HEK293 (cell line): ENCODE results near the gene ETV3.

Experiments used
- CTCF ChIA-PET: fragments of 350-600 bp; formaldehyde crosslinking; extraction: SDS; loops from one replicate; lab custom pipeline; 2021; ENCODE audit warnings: antibody characterized with exemption; lab: Yijun Ruan, JAX
- POLR2A ChIA-PET: fragments of 300-600 bp; formaldehyde crosslinking; extraction: SDS; loops from one replicate; lab custom pipeline; 2020; ENCODE audit warnings: antibody characterized with exemption, inconsistent platforms; lab: Yijun Ruan, JAX
- H3K27ac ChIP-seq: fragments of 200-500 bp; sonication (Bioruptor generic); 2 replicates; pipeline ENCODE4 v1.5.1; 2014; ENCODE audit warnings: low read depth, low read length, control low read depth, inconsistent platforms; ENCODE audit errors: extremely low read depth
- H3K36me3 ChIP-seq, 2 experiments: fragments of 200-500 bp in 1 of 2; sonication (Bioruptor generic) in 1 of 2; 1 replicate in 1 of 2; 2 replicates in 1 of 2; pipeline ENCODE4 v1.5.1; 2014 to 2017; ENCODE audit warnings: inconsistent platforms in 2 of 2, low read length in 2 of 2; ENCODE audit not compliant: control insufficient read depth in 2 of 2, insufficient read depth in 1 of 2
- H3K4me1 ChIP-seq: fragments of 200-500 bp; sonication (Bioruptor generic); 2 replicates; pipeline ENCODE4 v1.5.1; 2014; ENCODE audit warnings: mild to moderate bottlenecking, low read length, inconsistent platforms; ENCODE audit not compliant: control insufficient read depth, insufficient read depth
- H3K4me3 ChIP-seq: 2 replicates; pipeline ENCODE4 v1.5.1; 2011; ENCODE audit warnings: low read depth, mild to moderate bottlenecking, control low read depth, low read length, moderate library complexity
- H3K9me3 ChIP-seq: fragments of 200-500 bp; sonication (Bioruptor generic); 2 replicates; pipeline ENCODE4 v1.5.1; 2014; ENCODE audit warnings: low read depth, low read length, inconsistent platforms; ENCODE audit not compliant: control insufficient read depth, insufficient read depth
- BCL11A ChIP-seq: fragments of 450-650 bp; formaldehyde crosslinking; IDR thresholded peaks from 2 replicates; pipeline ENCODE4 v1.5.1; 2016; ENCODE audit warnings: low read depth, missing biosample characterization, missing genetic modification characterization
- BCL11B ChIP-seq: fragments of 450-650 bp; formaldehyde crosslinking; IDR thresholded peaks from 2 replicates; pipeline ENCODE4 v1.5.1; 2016; ENCODE audit warnings: low read depth, missing biosample characterization, missing genetic modification characterization
- GFI1B ChIP-seq: fragments of 450-650 bp; formaldehyde crosslinking; IDR thresholded peaks from 2 replicates; pipeline ENCODE4 v1.5.1; 2016; ENCODE audit warnings: missing biosample characterization, missing genetic modification characterization
- GLI2 ChIP-seq: fragments of 450-650 bp; formaldehyde crosslinking; IDR thresholded peaks from 2 replicates; pipeline ENCODE4; 2017; ENCODE audit warnings: missing biosample characterization, missing genetic modification characterization, low read depth, borderline replicate concordance
- SALL2 ChIP-seq: fragments of 450-650 bp; formaldehyde crosslinking; IDR thresholded peaks from 2 replicates; pipeline ENCODE4 v1.5.0; 2017; ENCODE audit warnings: missing biosample characterization, mild to moderate bottlenecking, missing genetic modification characterization, borderline replicate concordance
- SP7 ChIP-seq: fragments of 450-650 bp; formaldehyde crosslinking; IDR thresholded peaks from 2 replicates; pipeline ENCODE4 v1.5.1; 2016; ENCODE audit warnings: missing biosample characterization, missing genetic modification characterization
- ZBTB1 ChIP-seq: fragments of 450-650 bp; formaldehyde crosslinking; IDR thresholded peaks from 2 replicates; pipeline ENCODE4 v1.5.1; 2016; ENCODE audit warnings: missing biosample characterization, missing genetic modification characterization
- ZBTB17 ChIP-seq: fragments of 450-650 bp; formaldehyde crosslinking; IDR thresholded peaks from 2 replicates; pipeline ENCODE4 v1.5.1; 2016; ENCODE audit warnings: missing biosample characterization, missing genetic modification characterization
- ZEB2 ChIP-seq: fragments of 450-650 bp; formaldehyde crosslinking; IDR thresholded peaks from 2 replicates; pipeline ENCODE4 v1.5.1; 2016; ENCODE audit warnings: missing biosample characterization, missing genetic modification characterization
- ZNF16 ChIP-seq: fragments of 450-650 bp; formaldehyde crosslinking; IDR thresholded peaks from 2 replicates; pipeline ENCODE4 v1.5.1; 2016; ENCODE audit warnings: low read depth, missing biosample characterization, missing genetic modification characterization
- ZNF2 ChIP-seq: fragments of 450-650 bp; formaldehyde crosslinking; IDR thresholded peaks from 2 replicates; pipeline ENCODE4 v1.5.1; 2016; ENCODE audit warnings: missing biosample characterization, missing genetic modification characterization
- ZNF202 ChIP-seq: fragments of 450-650 bp; formaldehyde crosslinking; IDR thresholded peaks from 2 replicates; pipeline ENCODE4 v1.5.1; 2016; ENCODE audit warnings: missing biosample characterization, missing genetic modification characterization, borderline replicate concordance
- ZNF529 ChIP-seq: fragments of 450-650 bp; formaldehyde crosslinking; IDR thresholded peaks from 2 replicates; pipeline ENCODE4 v1.5.1; 2017; ENCODE audit warnings: missing genetic modification characterization, missing biosample characterization; ENCODE audit not compliant: insufficient replicate concordance
- ZNF654 ChIP-seq: fragments of 450-650 bp; formaldehyde crosslinking; IDR thresholded peaks from 2 replicates; pipeline ENCODE4 v1.5.1; 2016; ENCODE audit warnings: low read depth, missing biosample characterization, missing genetic modification characterization
- ZNF707 ChIP-seq: fragments of 450-650 bp; formaldehyde crosslinking; IDR thresholded peaks from 2 replicates; pipeline ENCODE4 v1.5.1; 2016; ENCODE audit warnings: missing biosample characterization, missing genetic modification characterization
- TF ChIP-seq, protein P1 (sequence below): fragments of 450-650 bp; formaldehyde crosslinking; IDR thresholded peaks from 2 replicates; pipeline ENCODE4 v1.5.1; 2017; ENCODE audit warnings: missing biosample characterization, missing genetic modification characterization
- TF ChIP-seq, protein P2 (sequence below): sonication (generic); formaldehyde crosslinking; IDR thresholded peaks from 2 replicates; pipeline ENCODE4 v1.8.1; 2022; ENCODE audit warnings: mild to moderate bottlenecking, moderate library complexity, missing genetic modification reagents
- TF ChIP-seq, protein P3 (sequence below): fragments of 450-650 bp; formaldehyde crosslinking; IDR thresholded peaks from 2 replicates; pipeline ENCODE4 v1.5.1; 2016; ENCODE audit warnings: missing biosample characterization, missing genetic modification characterization, borderline replicate concordance
- TF ChIP-seq, protein P4 (sequence below): fragments of 450-650 bp; formaldehyde crosslinking; IDR thresholded peaks from 2 replicates; pipeline ENCODE4 v1.5.1; 2016; ENCODE audit warnings: missing biosample characterization, missing genetic modification characterization
- TF ChIP-seq, protein P5 (sequence below): fragments of 450-650 bp; formaldehyde crosslinking; IDR thresholded peaks from 2 replicates; pipeline ENCODE4 v1.5.1; 2017; ENCODE audit warnings: missing biosample characterization, missing genetic modification characterization

The ETV3 gene

DNA sequence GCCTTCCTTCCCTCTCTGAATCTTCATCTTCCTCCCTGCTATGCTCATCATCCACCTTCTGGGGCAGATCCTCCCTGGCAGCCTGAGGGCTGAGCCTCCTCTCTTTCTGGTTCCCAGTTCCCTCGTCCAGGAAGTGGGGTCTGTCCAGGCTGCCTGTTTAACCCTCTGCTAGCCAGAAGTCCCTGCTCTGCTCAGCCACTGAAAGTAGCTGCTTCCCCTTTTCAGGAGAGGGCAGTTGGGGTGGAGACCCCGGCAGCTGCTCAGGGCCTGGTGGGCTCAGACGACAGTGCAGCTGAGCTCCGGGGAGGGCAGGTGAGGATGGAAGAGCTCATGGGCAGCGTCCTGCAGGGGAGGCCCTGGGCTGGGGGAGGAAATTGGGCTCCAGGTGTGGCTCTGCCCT, 43.1 kb upstream of the ETV3 start:
- ChIA-PET CTCF (interaction anchor here (0.6 to 1.3 kb wide), 2 partner anchors 11 to 169 kb away, joined by 3 to 5 read pairs; no protein-coding TSS in a partner anchor), POLR2A (interaction anchor here (0.6 kb wide), 1 partner anchor 399 kb away, joined by 3 read pairs; no protein-coding TSS in a partner anchor)
- Histone ChIP-seq H3K4me3 (no peak overlapping the region), H3K4me1 (no peaks in the 10 kb centered on the region), H3K36me3 (no peaks in the 10 kb centered on the region)
- TF ChIP-seq GLI2 (tag by site-specific recombination), result no peak
- TF ChIP-seq, protein P1, sequence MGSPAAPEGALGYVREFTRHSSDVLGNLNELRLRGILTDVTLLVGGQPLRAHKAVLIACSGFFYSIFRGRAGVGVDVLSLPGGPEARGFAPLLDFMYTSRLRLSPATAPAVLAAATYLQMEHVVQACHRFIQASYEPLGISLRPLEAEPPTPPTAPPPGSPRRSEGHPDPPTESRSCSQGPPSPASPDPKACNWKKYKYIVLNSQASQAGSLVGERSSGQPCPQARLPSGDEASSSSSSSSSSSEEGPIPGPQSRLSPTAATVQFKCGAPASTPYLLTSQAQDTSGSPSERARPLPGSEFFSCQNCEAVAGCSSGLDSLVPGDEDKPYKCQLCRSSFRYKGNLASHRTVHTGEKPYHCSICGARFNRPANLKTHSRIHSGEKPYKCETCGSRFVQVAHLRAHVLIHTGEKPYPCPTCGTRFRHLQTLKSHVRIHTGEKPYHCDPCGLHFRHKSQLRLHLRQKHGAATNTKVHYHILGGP (tag by site-specific recombination), result no peak
- TF ChIP-seq, protein P2, sequence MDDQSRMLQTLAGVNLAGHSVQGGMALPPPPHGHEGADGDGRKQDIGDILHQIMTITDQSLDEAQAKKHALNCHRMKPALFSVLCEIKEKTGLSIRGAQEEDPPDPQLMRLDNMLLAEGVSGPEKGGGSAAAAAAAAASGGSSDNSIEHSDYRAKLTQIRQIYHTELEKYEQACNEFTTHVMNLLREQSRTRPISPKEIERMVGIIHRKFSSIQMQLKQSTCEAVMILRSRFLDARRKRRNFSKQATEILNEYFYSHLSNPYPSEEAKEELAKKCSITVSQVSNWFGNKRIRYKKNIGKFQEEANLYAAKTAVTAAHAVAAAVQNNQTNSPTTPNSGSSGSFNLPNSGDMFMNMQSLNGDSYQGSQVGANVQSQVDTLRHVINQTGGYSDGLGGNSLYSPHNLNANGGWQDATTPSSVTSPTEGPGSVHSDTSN (CRISPR knock-in tag), result no peak
- no peak for TF ChIP-seq ZNF2
- no peak for TF ChIP-seq ZEB2 (tag by site-specific recombination)
- no peak for TF ChIP-seq ZNF654 (tag by site-specific recombination)
- TF ChIP-seq, protein P3, sequence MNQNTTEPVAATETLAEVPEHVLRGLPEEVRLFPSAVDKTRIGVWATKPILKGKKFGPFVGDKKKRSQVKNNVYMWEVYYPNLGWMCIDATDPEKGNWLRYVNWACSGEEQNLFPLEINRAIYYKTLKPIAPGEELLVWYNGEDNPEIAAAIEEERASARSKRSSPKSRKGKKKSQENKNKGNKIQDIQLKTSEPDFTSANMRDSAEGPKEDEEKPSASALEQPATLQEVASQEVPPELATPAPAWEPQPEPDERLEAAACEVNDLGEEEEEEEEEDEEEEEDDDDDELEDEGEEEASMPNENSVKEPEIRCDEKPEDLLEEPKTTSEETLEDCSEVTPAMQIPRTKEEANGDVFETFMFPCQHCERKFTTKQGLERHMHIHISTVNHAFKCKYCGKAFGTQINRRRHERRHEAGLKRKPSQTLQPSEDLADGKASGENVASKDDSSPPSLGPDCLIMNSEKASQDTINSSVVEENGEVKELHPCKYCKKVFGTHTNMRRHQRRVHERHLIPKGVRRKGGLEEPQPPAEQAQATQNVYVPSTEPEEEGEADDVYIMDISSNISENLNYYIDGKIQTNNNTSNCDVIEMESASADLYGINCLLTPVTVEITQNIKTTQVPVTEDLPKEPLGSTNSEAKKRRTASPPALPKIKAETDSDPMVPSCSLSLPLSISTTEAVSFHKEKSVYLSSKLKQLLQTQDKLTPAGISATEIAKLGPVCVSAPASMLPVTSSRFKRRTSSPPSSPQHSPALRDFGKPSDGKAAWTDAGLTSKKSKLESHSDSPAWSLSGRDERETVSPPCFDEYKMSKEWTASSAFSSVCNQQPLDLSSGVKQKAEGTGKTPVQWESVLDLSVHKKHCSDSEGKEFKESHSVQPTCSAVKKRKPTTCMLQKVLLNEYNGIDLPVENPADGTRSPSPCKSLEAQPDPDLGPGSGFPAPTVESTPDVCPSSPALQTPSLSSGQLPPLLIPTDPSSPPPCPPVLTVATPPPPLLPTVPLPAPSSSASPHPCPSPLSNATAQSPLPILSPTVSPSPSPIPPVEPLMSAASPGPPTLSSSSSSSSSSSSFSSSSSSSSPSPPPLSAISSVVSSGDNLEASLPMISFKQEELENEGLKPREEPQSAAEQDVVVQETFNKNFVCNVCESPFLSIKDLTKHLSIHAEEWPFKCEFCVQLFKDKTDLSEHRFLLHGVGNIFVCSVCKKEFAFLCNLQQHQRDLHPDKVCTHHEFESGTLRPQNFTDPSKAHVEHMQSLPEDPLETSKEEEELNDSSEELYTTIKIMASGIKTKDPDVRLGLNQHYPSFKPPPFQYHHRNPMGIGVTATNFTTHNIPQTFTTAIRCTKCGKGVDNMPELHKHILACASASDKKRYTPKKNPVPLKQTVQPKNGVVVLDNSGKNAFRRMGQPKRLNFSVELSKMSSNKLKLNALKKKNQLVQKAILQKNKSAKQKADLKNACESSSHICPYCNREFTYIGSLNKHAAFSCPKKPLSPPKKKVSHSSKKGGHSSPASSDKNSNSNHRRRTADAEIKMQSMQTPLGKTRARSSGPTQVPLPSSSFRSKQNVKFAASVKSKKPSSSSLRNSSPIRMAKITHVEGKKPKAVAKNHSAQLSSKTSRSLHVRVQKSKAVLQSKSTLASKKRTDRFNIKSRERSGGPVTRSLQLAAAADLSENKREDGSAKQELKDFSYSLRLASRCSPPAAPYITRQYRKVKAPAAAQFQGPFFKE (tag by site-specific recombination), result no peak
- TF ChIP-seq BCL11A, result no peak
- no peak for TF ChIP-seq ZBTB17 (tag by site-specific recombination)
- TF ChIP-seq SALL2 (tag by site-specific recombination), result no peak
- no peak for TF ChIP-seq BCL11B (tag by site-specific recombination)
- TF ChIP-seq, all 188 proteins: peak for 0
- no peaks in the 10 kb centered on the region for H3K9me3 ChIP-seq
- no peak overlapping the region for H3K27ac ChIP-seq

DNA sequence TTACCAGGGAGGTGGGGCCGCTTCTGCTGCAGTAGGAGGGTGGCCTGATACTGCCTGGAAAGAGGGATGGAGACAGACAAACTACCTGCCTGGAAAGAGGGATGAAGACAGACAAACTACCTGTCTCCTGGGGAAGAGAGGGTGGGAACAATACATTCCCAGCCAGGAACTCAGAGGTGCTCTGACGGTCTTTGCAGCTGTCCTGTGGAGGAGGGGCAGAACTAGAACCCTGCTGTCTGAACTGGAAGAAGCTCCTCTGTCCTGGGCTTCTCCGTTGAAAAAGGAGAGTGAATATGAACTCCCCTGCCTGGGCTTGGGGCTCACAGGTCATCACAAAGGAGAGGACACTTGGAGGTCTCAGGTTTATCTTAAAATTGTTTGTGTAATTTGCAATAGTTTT, 40.3 kb upstream of the ETV3 start:
- Histone ChIP-seq H3K27ac (no peak overlapping the region), H3K36me3 (no peaks in the 10 kb centered on the region)
- TF ChIP-seq SP7, result no peak
- TF ChIP-seq ZNF707 (tag by site-specific recombination), result no peak
- no peak for TF ChIP-seq ZNF202 (tag by site-specific recombination)
- TF ChIP-seq, protein P4, sequence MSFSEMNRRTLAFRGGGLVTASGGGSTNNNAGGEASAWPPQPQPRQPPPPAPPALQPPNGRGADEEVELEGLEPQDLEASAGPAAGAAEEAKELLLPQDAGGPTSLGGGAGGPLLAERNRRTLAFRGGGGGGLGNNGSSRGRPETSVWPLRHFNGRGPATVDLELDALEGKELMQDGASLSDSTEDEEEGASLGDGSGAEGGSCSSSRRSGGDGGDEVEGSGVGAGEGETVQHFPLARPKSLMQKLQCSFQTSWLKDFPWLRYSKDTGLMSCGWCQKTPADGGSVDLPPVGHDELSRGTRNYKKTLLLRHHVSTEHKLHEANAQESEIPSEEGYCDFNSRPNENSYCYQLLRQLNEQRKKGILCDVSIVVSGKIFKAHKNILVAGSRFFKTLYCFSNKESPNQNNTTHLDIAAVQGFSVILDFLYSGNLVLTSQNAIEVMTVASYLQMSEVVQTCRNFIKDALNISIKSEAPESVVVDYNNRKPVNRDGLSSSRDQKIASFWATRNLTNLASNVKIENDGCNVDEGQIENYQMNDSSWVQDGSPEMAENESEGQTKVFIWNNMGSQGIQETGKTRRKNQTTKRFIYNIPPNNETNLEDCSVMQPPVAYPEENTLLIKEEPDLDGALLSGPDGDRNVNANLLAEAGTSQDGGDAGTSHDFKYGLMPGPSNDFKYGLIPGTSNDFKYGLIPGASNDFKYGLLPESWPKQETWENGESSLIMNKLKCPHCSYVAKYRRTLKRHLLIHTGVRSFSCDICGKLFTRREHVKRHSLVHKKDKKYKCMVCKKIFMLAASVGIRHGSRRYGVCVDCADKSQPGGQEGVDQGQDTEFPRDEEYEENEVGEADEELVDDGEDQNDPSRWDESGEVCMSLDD (tag by site-specific recombination), result no peak
- TF ChIP-seq, protein P5, sequence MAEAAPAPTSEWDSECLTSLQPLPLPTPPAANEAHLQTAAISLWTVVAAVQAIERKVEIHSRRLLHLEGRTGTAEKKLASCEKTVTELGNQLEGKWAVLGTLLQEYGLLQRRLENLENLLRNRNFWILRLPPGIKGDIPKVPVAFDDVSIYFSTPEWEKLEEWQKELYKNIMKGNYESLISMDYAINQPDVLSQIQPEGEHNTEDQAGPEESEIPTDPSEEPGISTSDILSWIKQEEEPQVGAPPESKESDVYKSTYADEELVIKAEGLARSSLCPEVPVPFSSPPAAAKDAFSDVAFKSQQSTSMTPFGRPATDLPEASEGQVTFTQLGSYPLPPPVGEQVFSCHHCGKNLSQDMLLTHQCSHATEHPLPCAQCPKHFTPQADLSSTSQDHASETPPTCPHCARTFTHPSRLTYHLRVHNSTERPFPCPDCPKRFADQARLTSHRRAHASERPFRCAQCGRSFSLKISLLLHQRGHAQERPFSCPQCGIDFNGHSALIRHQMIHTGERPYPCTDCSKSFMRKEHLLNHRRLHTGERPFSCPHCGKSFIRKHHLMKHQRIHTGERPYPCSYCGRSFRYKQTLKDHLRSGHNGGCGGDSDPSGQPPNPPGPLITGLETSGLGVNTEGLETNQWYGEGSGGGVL (tag by site-specific recombination), result no peak
- TF ChIP-seq ZNF16 (tag by site-specific recombination), result no peak
- no peak for TF ChIP-seq ZNF529 (tag by site-specific recombination)
- TF ChIP-seq ZBTB1, result no peak
- no peak for TF ChIP-seq GFI1B (tag by site-specific recombination)
- TF ChIP-seq, all 188 proteins: peak for 0
- CTCF ChIA-PET, result interaction anchor here (0.6 kb wide), 2 partner anchors 199 to 1013 kb away, joined by 3 to 4 read pairs; no protein-coding TSS in a partner anchor
- H3K9me3 ChIP-seq, result no peaks in the 10 kb centered on the region
- POLR2A ChIA-PET, result no interaction called here
- H3K4me3 ChIP-seq, result no peak overlapping the region
- no peaks in the 10 kb centered on the region for H3K4me1 ChIP-seq
